Measurements from ENCODE around the gene GRXCR1.

The GRXCR1 gene

DNA sequence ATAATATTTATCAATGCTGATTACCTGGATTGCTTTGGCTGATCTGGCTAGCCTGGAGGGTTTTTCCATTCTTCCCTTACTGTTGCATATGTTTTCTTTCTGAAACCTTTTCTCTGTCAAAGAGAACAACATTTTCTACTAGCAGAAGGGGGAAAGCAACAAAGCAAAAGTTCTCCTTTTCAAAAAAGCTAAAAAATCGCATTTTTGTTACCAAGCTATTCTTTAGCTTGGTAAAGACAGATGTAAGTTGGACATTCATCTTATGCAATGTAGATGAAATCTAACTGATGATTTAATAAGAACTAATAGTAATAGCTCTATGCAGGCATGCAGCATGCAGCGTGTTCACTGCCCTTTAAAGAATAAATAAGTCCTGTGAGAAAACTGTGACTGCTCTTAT lies at the start of gene GRXCR1:
TSS of gene GRXCR1 (plus strand) at position 301 of the 400 bp plus-strand sequence. CDS start 554 bp downstream, outside the sequence.
- DNase-seq (ENCODE audit: low spot score): no peak

DNA sequence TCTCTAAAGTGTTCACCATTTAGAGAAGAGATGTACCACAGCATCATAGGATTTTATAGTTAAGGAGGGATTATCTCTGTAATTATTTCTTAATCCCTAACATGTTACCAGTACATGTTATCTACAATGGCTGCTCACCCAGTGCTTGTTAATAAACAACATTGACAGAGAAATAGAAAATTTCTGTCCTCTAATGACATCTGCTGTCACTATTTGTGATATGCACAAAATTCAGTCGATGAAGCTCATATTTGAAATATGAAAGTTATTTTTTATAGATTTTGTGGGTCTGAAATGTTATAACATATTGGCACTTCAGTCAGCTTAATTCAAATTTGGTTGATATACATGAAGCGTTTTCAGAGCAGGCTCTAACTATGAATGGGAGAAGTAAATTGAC lies 48.8 kb upstream of the GRXCR1 start:
- DNase-seq (ENCODE audit: low spot score): peak; percentile 24

DNA sequence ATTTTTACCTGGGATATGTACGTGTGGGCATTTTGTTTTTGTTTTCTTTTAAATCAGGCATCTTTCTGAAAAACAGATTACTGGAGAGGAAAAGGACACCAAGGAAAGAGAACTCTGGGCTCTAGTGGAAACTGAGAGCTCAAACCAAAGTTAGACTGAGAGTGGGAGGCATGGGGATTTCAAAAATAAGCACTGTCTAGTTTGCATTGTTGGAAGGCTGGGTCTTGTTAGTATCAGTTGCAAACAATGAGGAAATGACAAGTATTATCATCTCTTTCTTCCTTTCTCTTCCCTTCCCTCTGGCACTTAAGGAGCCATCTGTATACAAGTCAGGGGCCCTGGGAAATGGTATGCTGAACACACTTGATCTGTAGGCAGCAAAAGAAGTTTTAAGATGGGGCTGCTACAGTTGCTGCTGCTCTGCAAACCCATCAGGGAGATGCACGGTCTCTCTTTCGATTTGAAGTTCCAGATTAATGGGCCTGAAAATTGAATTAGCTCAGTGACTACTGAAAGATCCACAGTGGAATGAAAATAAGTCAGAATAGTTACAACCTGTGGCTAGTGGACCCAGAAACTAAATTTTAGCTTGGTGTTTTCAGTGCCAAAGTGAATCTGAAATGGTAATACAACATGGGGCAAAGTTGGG lies 48.0 kb upstream of the GRXCR1 start:
- DNase-seq (ENCODE audit: low spot score): no peak

DNA sequence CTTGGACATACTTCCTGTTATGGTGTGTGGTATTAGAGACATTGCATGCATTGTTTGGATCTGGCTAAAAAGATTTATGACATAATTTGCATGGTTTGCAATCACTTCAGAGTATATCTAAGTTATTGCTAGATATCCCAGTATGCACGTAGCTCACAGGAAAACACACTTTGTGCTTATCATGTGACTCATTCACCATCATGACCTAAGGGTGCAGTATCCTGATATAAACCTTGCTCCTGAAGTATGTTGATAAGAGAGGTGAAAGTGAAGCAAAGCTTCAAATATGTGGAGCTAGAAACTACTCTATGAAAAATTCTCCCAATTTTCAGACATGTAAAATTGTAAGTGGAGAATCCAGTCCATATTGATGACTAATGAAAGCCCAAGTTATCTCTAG lies 46.9 kb upstream of the GRXCR1 start:
- no peak for DNase-seq (ENCODE audit: low spot score)

DNA sequence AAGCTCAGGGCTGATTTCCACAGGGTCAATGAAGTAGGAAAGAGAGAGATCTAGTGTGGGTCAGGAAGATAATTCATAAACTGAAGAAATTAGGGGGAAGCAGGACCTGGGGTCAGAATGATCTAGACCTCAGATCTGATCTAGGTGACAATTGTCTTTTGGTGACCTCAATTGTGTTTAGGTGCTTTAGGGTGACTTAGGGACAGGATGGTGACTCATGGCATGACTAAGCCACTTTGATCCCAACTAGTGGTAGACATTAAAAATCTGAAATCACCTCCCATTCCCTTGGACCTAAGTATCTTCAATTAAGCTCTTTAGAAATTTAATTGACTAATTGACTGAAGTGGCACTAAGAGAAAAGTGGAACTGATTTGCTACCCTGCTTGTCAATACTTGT lies 36.7 kb upstream of the GRXCR1 start:
- DNase-seq (ENCODE audit: low spot score): no peak

DNA sequence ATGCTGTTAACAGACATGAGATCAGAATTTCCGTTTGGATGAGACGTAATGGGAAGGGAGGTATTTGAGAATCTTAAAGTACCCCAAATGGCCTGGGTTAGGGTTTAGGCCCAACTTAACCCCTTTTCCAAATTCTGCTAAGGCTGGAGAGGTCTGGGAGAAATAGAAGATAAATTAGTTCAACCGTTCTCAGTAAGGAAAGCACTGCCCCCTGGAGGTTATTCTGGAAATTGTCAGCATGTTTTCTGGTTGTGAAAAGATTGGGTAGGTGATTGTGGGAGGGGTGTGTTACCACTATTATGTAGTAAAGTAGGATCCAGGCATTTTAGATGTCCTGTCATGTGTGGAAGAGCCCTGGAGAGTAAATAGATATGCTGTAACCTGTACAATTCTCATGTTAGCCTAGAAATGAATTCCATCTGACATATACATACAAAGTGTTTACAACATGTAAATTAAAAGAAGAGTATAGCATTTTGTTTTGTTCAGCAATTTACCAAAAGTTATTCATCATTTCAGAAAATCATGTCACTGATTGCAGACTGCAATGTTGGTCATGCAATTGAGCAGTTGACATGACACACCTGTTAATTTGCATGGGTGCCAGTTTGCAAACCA lies 26.8 kb upstream of the GRXCR1 start:
- peak; percentile 48 for DNase-seq (ENCODE audit: low spot score)

DNA sequence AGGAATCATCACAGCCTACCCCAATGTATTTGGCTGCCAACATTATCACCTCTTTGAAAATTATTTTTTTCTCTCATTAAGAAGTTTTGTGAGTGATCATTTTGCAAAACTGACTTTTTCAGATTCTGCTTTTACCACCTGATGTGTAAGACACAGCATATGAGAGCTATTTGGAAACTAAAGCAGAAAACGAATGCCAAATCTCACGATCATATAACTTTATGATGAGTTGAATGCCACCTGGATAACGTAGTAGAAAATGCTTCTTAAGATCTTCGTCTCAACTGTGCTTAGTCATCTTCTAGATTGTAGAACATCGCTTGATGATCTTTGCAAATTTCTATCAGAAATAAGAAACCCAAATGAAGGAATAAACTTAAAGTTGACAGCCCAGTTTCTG lies 21.3 kb upstream of the GRXCR1 start:
- no peak for DNase-seq (ENCODE audit: low spot score)

DNA sequence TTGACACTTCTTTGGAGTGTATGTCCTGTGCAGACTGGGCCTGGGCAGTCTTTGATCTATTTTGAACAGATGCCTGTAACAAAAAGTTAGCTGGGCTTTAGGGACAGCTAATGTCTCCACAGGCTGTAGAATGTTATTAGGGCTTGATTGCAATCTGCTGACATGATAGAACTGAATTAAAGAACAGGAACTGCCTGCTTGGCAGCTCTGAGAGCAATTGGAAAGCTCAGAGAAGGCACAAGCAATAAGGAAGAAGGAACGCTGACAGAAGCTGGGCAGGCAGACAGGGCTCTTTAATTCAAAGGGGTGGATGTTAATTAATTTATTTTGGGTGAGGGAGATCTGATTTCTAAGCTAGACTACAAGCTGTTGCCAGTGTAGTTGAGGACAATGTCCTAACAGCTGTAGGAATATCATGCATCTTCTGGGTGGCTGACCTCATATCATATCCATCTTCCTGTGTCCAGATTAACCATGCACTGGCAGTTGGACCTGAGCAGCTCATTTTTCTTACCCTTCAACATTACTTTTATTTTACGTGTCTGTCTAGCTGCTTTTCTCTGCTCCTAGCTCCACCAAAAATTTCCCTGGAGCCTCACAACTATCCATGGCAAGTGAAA lies 20.7 kb upstream of the GRXCR1 start:
- no peak for DNase-seq (ENCODE audit: low spot score)

DNA sequence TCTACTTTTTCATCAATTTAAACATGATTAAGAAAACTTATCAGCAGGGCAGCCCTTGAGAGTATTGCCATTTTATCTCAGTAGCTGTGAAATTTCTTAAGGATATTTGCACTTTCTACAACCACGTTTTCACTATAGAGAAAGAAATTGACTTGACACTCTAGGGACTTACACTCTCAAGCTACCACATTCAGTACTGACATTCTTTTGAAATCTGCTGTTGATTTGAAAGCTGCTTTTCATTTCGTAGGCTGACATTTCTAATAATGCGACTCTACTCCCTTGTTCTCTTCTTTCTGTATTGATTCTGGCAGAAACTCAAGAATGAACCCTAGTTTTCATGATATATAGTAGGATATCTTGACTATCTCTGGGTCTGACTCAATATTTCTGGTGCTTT lies 13.7 kb upstream of the GRXCR1 start:
- DNase-seq (ENCODE audit: low spot score): no peak

DNA sequence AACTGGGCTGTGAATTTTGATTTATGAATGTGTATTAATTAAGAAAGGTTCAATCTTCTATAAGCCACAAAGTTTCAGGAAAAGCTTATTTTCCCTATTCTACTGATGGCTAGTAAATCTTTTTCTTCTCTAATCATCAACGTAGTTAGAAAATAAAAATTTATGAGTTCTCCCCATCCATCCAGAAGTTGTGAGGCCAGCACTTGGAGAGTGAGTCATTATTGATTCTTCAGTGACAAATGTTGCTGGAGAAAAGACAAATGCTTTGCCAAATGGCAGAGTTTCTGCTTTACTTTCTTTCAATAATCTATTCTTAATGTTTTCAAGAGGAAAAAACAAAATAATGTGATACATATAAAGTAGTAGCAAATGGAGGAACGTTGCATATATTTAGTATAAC lies 11.3 kb upstream of the GRXCR1 start:
- DNase-seq (ENCODE audit: low spot score): no peak

DNA sequence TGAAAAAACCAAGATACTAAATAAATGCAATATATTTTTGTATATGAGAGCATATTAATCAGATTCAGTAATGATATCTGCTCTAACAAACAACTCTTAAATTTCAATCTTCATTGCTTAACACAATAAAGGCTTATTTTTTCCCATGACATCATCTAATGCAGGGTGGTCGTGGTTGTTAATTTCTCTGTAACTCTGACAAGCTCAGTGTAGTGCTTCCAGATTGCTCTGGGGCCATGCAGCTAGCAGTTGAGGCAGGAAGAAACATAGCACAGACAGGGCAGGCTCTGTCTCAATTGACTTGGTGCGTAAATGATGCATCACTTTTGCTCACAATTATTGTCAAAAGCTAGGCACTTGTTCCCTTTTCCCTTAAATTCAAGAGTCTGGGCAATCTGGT lies 869 bp upstream of the GRXCR1 start:
- no peak for DNase-seq (ENCODE audit: low spot score)

DNA sequence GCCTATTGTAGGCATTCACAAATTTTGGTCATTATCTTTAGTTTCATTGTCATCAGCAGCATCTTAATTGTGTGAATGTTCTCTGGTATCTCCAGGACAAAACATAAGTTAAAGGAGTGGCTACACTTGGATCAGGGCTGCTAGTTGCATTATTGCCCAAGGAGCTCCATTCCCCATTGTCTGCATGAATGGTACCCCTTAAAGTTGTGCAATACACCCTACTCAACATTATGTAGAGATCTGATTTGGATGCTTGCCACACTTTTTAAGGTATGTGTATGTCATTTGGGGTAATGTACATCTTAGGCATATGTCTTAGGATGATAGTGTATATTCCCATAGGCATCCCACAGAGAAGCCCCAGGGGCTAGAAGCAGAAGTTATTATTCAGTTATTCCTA lies 2.9 kb downstream of the GRXCR1 start:
- no peak for DNase-seq (ENCODE audit: low spot score)

DNA sequence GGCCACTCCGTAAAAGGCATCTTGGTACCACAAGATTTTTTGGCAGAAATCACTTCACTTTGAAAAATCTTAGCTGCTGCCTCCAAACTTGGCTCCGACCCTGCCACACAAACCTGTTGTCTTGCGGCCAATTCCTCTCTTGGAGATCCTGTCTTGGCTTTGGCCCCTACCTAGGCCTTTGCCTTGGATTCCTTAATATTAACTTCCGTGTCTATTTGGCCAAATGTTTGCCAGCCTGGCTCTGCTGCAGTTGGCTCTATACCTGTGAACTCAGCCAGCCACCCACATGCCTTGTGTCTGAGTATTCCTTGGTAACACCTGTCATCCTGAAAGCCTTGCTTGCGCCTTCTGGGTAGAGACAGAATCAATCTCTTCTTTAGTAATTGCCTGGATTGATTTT lies 12.5 kb downstream of the GRXCR1 start:
- DNase-seq (ENCODE audit: low spot score): peak; percentile 18

DNA sequence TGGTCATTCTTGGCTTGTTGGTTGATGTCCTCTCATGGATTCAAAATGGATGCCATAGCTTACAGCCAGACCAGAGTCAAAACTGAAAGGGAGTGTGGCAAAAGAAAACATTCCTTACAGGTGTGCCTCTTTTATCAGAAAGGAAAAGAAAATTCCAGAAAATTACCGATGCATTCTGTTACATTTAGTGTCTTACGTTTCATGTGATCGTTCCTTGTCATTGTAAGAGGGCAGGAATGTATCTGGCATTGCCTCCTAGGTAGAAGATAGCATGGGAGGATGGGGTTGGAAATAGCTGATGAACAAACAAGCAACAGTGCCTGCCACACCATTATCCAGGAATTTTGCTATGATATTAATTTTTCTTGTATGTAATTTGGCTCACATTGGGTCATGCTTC lies 13.1 kb downstream of the GRXCR1 start:
- no peak for DNase-seq (ENCODE audit: low spot score)

DNA sequence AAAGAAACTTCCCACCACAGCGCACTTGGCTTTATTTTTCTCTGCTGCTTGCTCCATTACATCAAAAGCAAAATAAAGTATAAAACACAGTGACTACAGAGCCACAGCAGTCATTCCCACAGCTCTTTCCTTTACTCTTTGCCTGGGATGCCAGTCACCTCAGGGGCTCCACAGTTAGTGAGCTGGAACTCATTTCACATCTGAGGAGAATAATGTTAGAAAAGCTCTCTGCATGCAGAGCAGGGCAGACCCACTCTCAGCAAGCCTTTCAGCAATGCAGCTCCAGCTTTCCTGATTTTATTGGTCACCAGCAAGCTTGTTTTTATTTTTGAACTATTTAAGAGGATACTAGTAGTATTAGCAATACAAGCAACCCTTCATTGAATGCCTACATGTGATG lies 13.8 kb downstream of the GRXCR1 start:
- no peak for DNase-seq (ENCODE audit: low spot score)

DNA sequence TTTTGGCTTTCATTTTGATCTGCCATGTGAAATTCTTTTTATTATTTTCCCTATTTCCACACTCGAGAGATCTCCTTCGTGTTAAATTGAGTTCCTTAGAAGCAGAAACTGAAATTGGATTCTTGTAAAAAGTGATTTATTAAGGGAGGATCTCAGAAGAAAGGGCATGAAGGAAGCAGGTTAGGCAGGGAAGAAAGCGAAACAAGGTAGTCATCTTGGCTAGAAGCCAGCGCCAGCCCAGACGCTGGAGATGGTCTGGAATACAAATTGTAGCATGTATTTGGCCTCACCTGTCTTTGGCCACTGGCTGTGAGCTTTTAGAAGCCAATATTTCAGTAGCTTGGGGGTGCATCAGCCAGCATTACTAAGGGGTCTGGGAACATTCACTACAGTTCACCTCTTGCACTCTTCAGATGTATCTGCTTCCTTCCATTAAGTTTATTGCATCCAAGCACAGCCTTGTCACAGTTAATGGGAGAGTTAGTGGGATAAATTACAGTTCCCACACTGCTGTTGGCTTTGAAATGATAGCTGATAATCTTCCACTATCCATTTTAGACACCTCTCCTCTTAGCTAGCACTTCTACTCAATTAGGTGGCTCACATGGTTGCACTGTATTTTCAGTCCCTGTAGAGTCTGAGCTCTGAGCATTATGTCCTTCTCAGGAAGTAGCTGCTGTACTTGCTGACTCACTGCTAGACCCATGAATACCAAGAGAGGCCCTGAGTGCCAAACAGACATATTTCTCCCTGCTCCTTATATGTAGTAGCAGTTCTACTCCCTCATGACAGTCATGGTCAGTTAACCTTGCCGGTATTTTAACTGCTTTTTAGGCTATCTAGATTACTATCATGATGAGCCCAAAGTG lies 14.6 kb downstream of the GRXCR1 start:
- DNase-seq (ENCODE audit: low spot score): no peak

DNA sequence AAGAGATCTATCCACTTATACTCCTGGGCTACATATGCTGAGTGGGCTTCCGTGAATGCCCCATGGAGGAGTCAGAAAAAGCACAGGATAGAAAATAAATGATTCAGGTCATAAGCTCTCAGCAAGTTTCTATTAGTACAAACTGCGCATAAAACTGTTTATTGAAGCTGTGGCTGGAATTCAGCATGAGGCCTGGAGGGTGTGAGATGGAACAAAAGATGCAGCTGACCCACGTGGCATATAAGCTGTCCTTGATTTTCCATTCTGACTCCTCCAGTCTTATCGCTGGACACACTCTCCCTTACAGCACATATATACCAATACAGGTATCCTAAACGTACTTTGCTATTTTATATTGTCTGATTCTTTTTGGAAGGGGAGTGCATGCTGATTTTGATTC lies 17.9 kb downstream of the GRXCR1 start:
- no peak for DNase-seq (ENCODE audit: low spot score)

DNA sequence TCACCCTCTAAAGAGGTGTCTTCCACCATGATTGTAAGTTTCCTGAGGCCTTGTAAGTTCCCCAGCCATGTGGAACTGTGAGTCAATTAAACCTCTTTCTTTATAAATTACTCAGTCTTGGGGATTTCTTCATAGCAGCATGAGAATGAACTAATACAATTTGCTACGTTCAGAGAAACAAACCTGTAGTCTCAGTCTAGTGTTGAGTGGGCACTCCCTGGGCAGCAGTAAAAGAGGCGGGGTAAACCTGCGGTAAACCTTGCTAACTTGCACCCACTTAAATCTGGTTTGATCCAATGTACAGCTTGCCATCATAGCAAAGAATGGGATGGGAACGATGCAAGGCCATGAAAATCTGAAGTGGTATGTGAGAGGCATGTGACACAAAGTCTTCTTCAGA lies 22.4 kb downstream of the GRXCR1 start:
- DNase-seq (ENCODE audit: low spot score): no peak

DNA sequence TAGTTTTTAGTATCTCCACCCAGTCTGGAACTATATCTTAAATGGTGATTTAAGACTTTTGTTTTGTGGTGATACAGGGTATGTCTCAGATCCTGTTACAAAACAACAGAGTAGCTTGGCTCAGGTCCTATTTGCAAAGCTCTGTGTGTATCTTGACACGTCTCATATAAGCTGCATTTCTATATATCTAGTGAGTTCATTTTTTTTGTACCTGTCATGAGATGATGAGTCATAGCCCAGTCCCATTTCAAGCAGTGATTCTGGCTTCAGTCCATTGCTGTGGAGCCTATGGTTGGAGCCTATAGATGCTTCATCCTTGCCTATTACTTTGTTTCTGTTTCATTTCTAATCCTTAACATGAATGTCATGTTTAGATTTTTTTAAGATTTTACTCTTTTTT lies 23.0 kb downstream of the GRXCR1 start:
- no peak for DNase-seq (ENCODE audit: low spot score)

DNA sequence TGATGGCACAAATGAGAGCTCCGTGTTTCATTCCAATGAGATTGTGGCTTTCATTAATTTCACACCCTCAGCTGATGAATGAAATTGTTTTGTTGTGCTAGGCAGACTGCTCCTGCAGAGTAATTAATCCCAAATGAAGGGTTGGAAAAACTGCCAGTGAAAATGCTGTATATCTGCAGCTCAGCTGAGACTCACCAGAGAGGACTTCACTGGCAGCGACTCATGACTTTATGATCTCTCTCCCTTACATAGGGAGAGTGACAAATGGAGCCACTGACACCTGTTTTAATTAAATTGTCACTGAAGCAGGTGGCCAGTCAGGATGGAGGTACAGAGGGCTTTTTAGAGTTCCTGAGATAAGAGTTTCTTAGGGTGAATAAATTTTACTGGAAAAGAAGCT lies 24.8 kb downstream of the GRXCR1 start:
- DNase-seq (ENCODE audit: low spot score): no peak

DNA sequence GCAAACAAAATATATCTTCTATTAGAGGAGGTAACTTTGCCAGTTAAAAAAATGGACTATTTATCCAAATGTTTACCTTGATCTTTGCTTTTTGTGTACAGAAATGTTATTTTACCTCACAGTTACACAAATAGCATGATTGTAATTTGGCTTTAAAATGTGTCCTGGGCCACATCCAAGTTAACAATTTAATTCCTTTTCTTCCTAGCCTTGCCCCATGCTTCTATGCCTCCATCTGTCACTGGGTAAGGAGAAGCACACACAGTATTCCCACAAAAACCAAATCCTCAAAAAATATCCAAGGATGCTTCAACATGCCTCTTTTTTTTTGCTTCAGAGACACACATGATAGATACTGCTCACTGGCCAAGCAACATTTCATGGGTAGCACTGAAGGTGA lies 30.9 kb downstream of the GRXCR1 start:
- no peak for DNase-seq (ENCODE audit: low spot score)

DNA sequence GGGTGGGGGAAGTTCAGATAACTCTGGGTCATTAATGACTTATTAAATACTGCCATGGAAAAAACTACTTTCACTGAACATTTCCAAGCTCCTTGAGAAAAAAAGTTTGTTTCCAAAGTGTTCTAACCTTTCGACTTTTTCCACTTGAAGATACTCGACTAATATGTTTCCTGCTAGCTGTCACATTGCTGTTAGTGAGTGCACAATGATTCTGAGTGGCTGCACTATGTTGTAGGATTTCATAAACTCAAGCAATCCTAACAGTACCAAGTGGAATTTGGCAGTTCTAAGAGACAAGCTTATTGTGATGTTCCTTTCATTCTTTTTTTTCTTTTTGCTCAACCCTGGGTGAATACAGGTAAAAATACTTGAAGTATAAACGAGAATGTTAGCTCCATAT lies 33.4 kb downstream of the GRXCR1 start:
- no peak for DNase-seq (ENCODE audit: low spot score)

DNA sequence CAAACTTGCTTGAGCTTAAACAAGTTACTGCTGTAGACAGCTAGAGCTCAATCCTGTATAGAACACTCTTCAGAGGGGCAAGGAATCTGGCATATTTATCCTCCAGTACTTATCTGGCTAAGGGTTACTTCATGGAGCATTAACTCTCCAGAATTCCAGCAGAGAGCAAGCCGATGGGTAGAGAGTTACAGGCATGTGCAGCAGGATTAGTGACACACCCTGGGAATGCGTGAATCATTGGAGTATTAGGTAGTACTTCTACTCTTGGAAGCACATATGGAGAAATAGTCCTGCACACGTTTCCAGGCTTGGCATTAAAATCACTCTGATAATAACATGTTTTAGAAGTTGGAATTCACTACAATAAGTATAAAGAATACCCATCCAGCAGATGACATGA lies 35.4 kb downstream of the GRXCR1 start:
- DNase-seq (ENCODE audit: low spot score): no peak

Measured in globus pallidus (tissue), 1 donor.